ENCODE data around the gene ZBED3.
"Not testable (repeated sequence)": the region's sequence is repeated elsewhere in the genome, so short reads cannot be mapped to it uniquely, and the experiment has no call there.

ZBED3 gene

GRCh38 chr5:77117161-77117560 is 30.1 kb upstream of the ZBED3 start (continued):
- no peak for TF ChIP-seq POU6F1 (CRISPR knock-in tag; IDR thresholded peaks at IDR 0.05; ENCODE audit: borderline replicate concordance, low read depth)
- no peak for TF ChIP-seq GLIS3 (CRISPR knock-in tag; IDR thresholded peaks at IDR 0.05)
- no peak for TF ChIP-seq PPARA (CRISPR knock-in tag; IDR thresholded peaks at IDR 0.05; ENCODE audit: borderline replicate concordance)
- TF ChIP-seq, protein P1, sequence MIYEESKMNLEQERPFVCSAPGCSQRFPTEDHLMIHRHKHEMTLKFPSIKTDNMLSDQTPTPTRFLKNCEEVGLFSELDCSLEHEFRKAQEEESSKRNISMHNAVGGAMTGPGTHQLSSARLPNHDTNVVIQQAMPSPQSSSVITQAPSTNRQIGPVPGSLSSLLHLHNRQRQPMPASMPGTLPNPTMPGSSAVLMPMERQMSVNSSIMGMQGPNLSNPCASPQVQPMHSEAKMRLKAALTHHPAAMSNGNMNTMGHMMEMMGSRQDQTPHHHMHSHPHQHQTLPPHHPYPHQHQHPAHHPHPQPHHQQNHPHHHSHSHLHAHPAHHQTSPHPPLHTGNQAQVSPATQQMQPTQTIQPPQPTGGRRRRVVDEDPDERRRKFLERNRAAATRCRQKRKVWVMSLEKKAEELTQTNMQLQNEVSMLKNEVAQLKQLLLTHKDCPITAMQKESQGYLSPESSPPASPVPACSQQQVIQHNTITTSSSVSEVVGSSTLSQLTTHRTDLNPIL (CRISPR knock-in tag; IDR thresholded peaks at IDR 0.05; ENCODE audit: low read depth), result no peak

GRCh38 chr5:77107035-77107434 is 19.9 kb upstream of the ZBED3 start:
- not testable (repeated sequence) for ATAC-seq

DNA sequence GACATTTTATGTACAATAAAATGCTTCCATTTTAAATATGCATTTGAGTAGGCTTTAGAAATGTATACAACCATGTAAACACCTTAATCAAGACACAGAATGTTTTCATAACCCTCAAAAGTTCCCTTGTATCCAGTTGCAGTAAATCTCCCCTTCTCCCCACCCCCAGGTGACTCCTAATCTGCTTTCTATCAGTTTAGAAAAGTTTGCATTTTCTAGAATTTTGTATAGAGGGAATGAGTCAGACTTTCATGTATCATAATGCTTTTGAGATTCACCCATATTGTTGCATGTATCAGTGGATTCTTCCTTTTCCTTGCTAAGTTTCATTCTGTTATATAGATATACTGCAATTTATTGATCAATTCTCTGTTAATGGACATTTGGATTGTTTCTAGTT is 17.7 kb upstream of the ZBED3 start:
- TF ChIP-seq PPARA (CRISPR knock-in tag; IDR thresholded peaks at IDR 0.05; ENCODE audit: borderline replicate concordance) (no peak), TCF4 (CRISPR knock-in tag; IDR thresholded peaks at IDR 0.05; ENCODE audit: borderline replicate concordance) (no peak)
- ATAC-seq, result no peak

DNA sequence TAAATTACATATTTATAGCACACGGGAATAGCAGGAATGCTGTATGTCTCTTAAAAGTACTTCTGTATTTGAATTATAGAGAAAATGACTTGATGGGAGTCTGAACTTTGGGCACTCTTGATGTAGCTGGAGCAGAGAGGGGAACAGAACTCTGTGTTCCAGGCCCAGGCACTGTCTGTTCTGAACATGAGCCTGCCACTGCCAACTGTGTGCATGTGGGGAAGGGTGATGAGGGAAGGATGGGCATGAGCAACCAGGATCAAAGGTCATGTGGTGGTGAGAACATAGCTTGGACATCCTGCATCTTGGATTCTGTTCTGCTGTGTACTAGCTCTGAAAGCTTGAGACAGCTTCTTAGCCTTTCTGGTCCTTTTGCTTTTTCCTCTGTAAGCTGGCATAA is 16.4 kb upstream of the ZBED3 start:
- ATAC-seq, result no peak

More for the DNA sequence above, 16.4 kb upstream of the ZBED3 start:
- no peak for TF ChIP-seq TSHZ2 (CRISPR knock-in tag; IDR thresholded peaks at IDR 0.05)
- TF ChIP-seq RARB (CRISPR knock-in tag; IDR thresholded peaks at IDR 0.05), result no peak
- no peak for TF ChIP-seq ZFP30 (CRISPR knock-in tag; IDR thresholded peaks at IDR 0.05)
- TF ChIP-seq OSR1 (CRISPR knock-in tag; IDR thresholded peaks at IDR 0.05), result no peak
- no peak for TF ChIP-seq ZNF565 (CRISPR knock-in tag; conservative IDR thresholded peaks at IDR 0.05; ENCODE audit: low read depth)
- no peak for TF ChIP-seq POU6F1 (CRISPR knock-in tag; IDR thresholded peaks at IDR 0.05; ENCODE audit: borderline replicate concordance, low read depth)
- TF ChIP-seq SNAI2 (CRISPR knock-in tag; IDR thresholded peaks at IDR 0.05), result no peak
- TF ChIP-seq TOX (CRISPR knock-in tag; IDR thresholded peaks at IDR 0.05; ENCODE audit: borderline replicate concordance), result no peak
- TF ChIP-seq PPARA (CRISPR knock-in tag; IDR thresholded peaks at IDR 0.05; ENCODE audit: borderline replicate concordance), result no peak
- no peak for TF ChIP-seq BACH2 (CRISPR knock-in tag; IDR thresholded peaks at IDR 0.05; ENCODE audit: borderline replicate concordance)
- TF ChIP-seq CSDC2 (CRISPR knock-in tag; IDR thresholded peaks at IDR 0.05), result no peak
- no peak for TF ChIP-seq ZNF8 (CRISPR knock-in tag; IDR thresholded peaks at IDR 0.05)
- TF ChIP-seq, protein P1 (CRISPR knock-in tag; IDR thresholded peaks at IDR 0.05; ENCODE audit: low read depth), result no peak
- TF ChIP-seq GLIS3 (CRISPR knock-in tag; IDR thresholded peaks at IDR 0.05), result no peak
- TF ChIP-seq ARNTL (CRISPR knock-in tag; IDR thresholded peaks at IDR 0.05; ENCODE audit: borderline replicate concordance, low read depth), result no peak
- TF ChIP-seq ZC3H10 (CRISPR knock-in tag; IDR thresholded peaks at IDR 0.05), result no peak
- no peak for TF ChIP-seq ZNF70 (CRISPR knock-in tag; IDR thresholded peaks at IDR 0.05)
- TF ChIP-seq ESRRG (CRISPR knock-in tag; IDR thresholded peaks at IDR 0.05), result no peak
- no peak for TF ChIP-seq TCF4 (CRISPR knock-in tag; IDR thresholded peaks at IDR 0.05; ENCODE audit: borderline replicate concordance)
- TF ChIP-seq, protein P2, sequence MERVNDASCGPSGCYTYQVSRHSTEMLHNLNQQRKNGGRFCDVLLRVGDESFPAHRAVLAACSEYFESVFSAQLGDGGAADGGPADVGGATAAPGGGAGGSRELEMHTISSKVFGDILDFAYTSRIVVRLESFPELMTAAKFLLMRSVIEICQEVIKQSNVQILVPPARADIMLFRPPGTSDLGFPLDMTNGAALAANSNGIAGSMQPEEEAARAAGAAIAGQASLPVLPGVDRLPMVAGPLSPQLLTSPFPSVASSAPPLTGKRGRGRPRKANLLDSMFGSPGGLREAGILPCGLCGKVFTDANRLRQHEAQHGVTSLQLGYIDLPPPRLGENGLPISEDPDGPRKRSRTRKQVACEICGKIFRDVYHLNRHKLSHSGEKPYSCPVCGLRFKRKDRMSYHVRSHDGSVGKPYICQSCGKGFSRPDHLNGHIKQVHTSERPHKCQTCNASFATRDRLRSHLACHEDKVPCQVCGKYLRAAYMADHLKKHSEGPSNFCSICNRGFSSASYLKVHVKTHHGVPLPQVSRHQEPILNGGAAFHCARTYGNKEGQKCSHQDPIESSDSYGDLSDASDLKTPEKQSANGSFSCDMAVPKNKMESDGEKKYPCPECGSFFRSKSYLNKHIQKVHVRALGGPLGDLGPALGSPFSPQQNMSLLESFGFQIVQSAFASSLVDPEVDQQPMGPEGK (CRISPR knock-in tag; IDR thresholded peaks at IDR 0.05; ENCODE audit: borderline replicate concordance), result no peak
